ENCODE data around the gene NFKBIB. TPM values are rescaled to one million over a fixed set of nuclear protein-coding genes. Genes with fewer than 3 reads are reported as not detected.

NFKBIB gene
- polyA plus RNA-seq, 1 of the 3 experiments (the other 2 are of a cell fraction): 31.8 TPM

GRCh38 chr19:38921420-38922274 lies 21.9 kb downstream of the NFKBIB start:
- CTCF ChIA-PET: interaction anchor here (0.6 kb wide), 1 partner anchor 188 kb away, joined by 3 read pairs; no protein-coding TSS in a partner anchor

DNA sequence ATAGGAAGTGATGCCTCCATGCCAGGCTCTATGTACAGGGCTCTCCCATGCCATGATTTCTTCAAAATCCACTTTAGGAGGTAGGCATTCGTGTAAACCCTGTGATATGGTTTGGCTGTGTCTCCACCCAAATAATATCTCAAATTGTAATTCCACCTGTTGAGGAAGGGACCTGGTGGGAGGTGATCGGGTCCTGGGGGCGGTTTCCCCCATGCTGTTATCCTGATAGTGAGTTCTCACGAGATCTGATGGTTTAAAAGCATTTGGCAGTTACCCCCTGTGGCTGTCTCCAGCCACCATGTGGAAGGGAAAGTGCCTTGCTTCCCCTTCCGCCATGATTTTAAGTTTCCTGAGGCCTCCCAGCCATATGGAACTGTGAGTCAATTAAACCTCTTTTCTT lies 22.7 kb downstream of the NFKBIB start:
- Histone ChIP-seq H3K36me3 (replicated peaks in 1 of 2; ENCODE audit: control insufficient read depth in 1 of 2, insufficient read depth in 2 of 2, low read length in 1 of 2) (peaks cover 4 to 17% of the 10 kb centered on the region in 2 experiments), H3K27ac (ENCODE audit: low read depth in 2 of 2, low read length in 1 of 2) (no peak overlapping the region), H3K9ac (no peak overlapping the region), H2AFZ (ENCODE audit: low read depth) (no peak overlapping the region), H3K27me3 (ENCODE audit: insufficient read depth) (no peaks in the 10 kb centered on the region), H3K9me2 (no peaks in the 10 kb centered on the region), H3F3A (replicated peaks; ENCODE audit: insufficient read depth) (no peaks in the 10 kb centered on the region), H3K79me2 (ENCODE audit: insufficient read depth) (no peaks in the 10 kb centered on the region), H3K9me3 (no peaks in the 10 kb centered on the region), H3K4me2 (no peak overlapping the region), H3K4me1 (ENCODE audit: control insufficient read depth in 1 of 2, insufficient read depth in 2 of 2, low read depth in 1 of 2, low read length in 1 of 2) (peaks cover 0 to 8% of the 10 kb centered on the region in 2 experiments; a peak in 1 of 4 replicates), H3K4me3 (ENCODE audit: low read depth in 2 of 2, low read length in 1 of 2) (no peak overlapping the region), H4K20me1 (ENCODE audit: insufficient read depth) (no peaks in the 10 kb centered on the region)
- WGBS (ENCODE audit: low lambda C conversion rate): 94% methylated on average over 5 of the region's 5 CpGs
- DNase-seq: no peak
- ChIA-PET CTCF (no interaction called here), POLR2A (no interaction called here)
- TF ChIP-seq EZH2phosphoT487 (IDR thresholded peaks at IDR 0.05; ENCODE audit: borderline replicate concordance, low read depth) (no peak), MEF2A (IDR thresholded peaks at IDR 0.05; ENCODE audit: borderline replicate concordance, low read depth) (no peak), RXRA (IDR thresholded peaks at IDR 0.05; ENCODE audit: borderline replicate concordance, low read depth) (no peak), GATA2 (CRISPR knock-in tag; IDR thresholded peaks at IDR 0.05) (no peak), NRF1 (IDR thresholded peaks at IDR 0.05; ENCODE audit: low read depth, low read length) (no peak), EP300 (IDR thresholded peaks at IDR 0.05; ENCODE audit: borderline replicate concordance in 1 of 2, low read depth in 1 of 2, low read length in 1 of 2) (no peak), TEAD4 (IDR thresholded peaks at IDR 0.05; ENCODE audit: borderline replicate concordance, insufficient read depth) (no peak), SIN3A (IDR thresholded peaks at IDR 0.05; ENCODE audit: borderline replicate concordance, low read depth, low read length) (no peak), JUND (IDR thresholded peaks at IDR 0.05) (no peak), CHD2 (IDR thresholded peaks at IDR 0.05; ENCODE audit: low read length, partially characterized antibody) (no peak), FOSL2 (IDR thresholded peaks at IDR 0.05; ENCODE audit: borderline replicate concordance, low read depth) (no peak)
- TF ChIP-seq, protein P1, sequence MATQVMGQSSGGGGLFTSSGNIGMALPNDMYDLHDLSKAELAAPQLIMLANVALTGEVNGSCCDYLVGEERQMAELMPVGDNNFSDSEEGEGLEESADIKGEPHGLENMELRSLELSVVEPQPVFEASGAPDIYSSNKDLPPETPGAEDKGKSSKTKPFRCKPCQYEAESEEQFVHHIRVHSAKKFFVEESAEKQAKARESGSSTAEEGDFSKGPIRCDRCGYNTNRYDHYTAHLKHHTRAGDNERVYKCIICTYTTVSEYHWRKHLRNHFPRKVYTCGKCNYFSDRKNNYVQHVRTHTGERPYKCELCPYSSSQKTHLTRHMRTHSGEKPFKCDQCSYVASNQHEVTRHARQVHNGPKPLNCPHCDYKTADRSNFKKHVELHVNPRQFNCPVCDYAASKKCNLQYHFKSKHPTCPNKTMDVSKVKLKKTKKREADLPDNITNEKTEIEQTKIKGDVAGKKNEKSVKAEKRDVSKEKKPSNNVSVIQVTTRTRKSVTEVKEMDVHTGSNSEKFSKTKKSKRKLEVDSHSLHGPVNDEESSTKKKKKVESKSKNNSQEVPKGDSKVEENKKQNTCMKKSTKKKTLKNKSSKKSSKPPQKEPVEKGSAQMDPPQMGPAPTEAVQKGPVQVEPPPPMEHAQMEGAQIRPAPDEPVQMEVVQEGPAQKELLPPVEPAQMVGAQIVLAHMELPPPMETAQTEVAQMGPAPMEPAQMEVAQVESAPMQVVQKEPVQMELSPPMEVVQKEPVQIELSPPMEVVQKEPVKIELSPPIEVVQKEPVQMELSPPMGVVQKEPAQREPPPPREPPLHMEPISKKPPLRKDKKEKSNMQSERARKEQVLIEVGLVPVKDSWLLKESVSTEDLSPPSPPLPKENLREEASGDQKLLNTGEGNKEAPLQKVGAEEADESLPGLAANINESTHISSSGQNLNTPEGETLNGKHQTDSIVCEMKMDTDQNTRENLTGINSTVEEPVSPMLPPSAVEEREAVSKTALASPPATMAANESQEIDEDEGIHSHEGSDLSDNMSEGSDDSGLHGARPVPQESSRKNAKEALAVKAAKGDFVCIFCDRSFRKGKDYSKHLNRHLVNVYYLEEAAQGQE (IDR thresholded peaks at IDR 0.05; ENCODE audit: low read depth, low read length): no peak
- TF ChIP-seq, protein P2, sequence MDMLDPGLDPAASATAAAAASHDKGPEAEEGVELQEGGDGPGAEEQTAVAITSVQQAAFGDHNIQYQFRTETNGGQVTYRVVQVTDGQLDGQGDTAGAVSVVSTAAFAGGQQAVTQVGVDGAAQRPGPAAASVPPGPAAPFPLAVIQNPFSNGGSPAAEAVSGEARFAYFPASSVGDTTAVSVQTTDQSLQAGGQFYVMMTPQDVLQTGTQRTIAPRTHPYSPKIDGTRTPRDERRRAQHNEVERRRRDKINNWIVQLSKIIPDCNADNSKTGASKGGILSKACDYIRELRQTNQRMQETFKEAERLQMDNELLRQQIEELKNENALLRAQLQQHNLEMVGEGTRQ (IDR thresholded peaks at IDR 0.05; ENCODE audit: borderline replicate concordance, low read depth, low read length): no peak

More at GRCh38 chr19:38921420-38922274, 21.9 kb downstream of the NFKBIB start:
- H3F3A ChIP-seq (replicated peaks; ENCODE audit: insufficient read depth): no peaks in the 10 kb centered on the region
- no peaks in the 10 kb centered on the region for H3K9me3 ChIP-seq
- H3K36me3 ChIP-seq (replicated peaks in 1 of 2; ENCODE audit: control insufficient read depth in 1 of 2, insufficient read depth in 2 of 2, low read length in 1 of 2): peaks cover 4 to 17% of the 10 kb centered on the region in 2 experiments
- POLR2A ChIA-PET: interaction anchor here (0.6 to 0.9 kb wide), 2 partner anchors 42 to 188 kb away, joined by 3 read pairs; no protein-coding TSS in a partner anchor
- no peak overlapping the region for H3K27ac ChIP-seq (ENCODE audit: low read depth in 2 of 2, low read length in 1 of 2)
- no peak overlapping the region for H3K4me3 ChIP-seq (ENCODE audit: low read depth in 2 of 2, low read length in 1 of 2)
- no peak for TF ChIP-seq MAX (IDR thresholded peaks at IDR 0.05; ENCODE audit: low read depth)
- TF ChIP-seq JUND (IDR thresholded peaks at IDR 0.05): no peak
- no peak for TF ChIP-seq TCF12 (IDR thresholded peaks at IDR 0.05)
- no peak for TF ChIP-seq EZH2phosphoT487 (IDR thresholded peaks at IDR 0.05; ENCODE audit: borderline replicate concordance, low read depth)
- TF ChIP-seq FOSL2 (IDR thresholded peaks at IDR 0.05; ENCODE audit: borderline replicate concordance, low read depth): no peak
- TF ChIP-seq NRF1 (IDR thresholded peaks at IDR 0.05; ENCODE audit: low read depth, low read length): no peak
- no peak for TF ChIP-seq SMC3 (IDR thresholded peaks at IDR 0.05; ENCODE audit: low read depth, low read length)
- TF ChIP-seq PBX3 (IDR thresholded peaks at IDR 0.05): no peak
- TF ChIP-seq RXRA (IDR thresholded peaks at IDR 0.05; ENCODE audit: borderline replicate concordance, low read depth): no peak
- no peak for TF ChIP-seq MEF2A (IDR thresholded peaks at IDR 0.05; ENCODE audit: borderline replicate concordance, low read depth)
- TF ChIP-seq POLR2AphosphoS5 (IDR thresholded peaks at IDR 0.05; ENCODE audit: low read depth, low read length): no peak
- no peak for TF ChIP-seq GATA2 (CRISPR knock-in tag; IDR thresholded peaks at IDR 0.05)
- H3K27me3 ChIP-seq (ENCODE audit: insufficient read depth): no peaks in the 10 kb centered on the region
- peaks cover 0 to 10% of the 10 kb centered on the region in 2 experiments; a peak in 1 of 4 replicates for H3K4me1 ChIP-seq (ENCODE audit: control insufficient read depth in 1 of 2, insufficient read depth in 2 of 2, low read depth in 1 of 2, low read length in 1 of 2)
- H2AFZ ChIP-seq (ENCODE audit: low read depth): no peak overlapping the region
- H3K4me2 ChIP-seq: no peak overlapping the region
- 97% methylated on average over 14 of the region's 20 CpGs for WGBS (ENCODE audit: low lambda C conversion rate)
- no peaks in the 10 kb centered on the region for H4K20me1 ChIP-seq (ENCODE audit: insufficient read depth)
- no peak for DNase-seq
- H3K9me2 ChIP-seq: no peaks in the 10 kb centered on the region
- H3K9ac ChIP-seq: no peak overlapping the region
- H3K79me2 ChIP-seq (ENCODE audit: insufficient read depth): no peaks in the 10 kb centered on the region
